ENCODE results near the gene FBXL22.

DNA sequence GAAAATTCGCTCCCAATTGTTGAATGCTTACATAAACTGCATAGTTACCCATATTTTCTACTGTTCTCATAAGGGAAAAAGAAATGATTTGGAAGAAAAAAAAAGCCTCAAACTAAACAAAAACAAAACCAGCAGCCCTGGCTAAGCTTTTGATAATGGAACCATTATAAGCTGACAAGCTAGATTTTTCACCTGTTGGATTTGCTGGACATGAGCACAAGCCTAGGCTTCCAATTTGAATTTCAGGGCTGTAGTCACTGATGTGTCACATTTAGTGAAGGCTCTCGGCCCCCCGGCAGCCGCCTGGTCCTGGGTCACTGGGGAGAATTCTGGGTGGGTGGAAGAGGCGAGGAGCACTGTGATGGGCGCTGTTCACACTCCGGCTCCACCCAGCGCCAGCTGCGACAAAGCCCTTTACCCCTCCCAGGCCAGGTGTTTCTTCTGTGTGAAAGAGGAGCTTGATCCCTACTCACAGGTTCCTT, 4.6 kb downstream of the FBXL22 start:
- TF ChIP-seq, protein P1, sequence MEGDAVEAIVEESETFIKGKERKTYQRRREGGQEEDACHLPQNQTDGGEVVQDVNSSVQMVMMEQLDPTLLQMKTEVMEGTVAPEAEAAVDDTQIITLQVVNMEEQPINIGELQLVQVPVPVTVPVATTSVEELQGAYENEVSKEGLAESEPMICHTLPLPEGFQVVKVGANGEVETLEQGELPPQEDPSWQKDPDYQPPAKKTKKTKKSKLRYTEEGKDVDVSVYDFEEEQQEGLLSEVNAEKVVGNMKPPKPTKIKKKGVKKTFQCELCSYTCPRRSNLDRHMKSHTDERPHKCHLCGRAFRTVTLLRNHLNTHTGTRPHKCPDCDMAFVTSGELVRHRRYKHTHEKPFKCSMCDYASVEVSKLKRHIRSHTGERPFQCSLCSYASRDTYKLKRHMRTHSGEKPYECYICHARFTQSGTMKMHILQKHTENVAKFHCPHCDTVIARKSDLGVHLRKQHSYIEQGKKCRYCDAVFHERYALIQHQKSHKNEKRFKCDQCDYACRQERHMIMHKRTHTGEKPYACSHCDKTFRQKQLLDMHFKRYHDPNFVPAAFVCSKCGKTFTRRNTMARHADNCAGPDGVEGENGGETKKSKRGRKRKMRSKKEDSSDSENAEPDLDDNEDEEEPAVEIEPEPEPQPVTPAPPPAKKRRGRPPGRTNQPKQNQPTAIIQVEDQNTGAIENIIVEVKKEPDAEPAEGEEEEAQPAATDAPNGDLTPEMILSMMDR (IDR thresholded peaks at IDR 0.05; ENCODE audit: poor library complexity): no peak
- TF ChIP-seq EZH2 (IDR thresholded peaks at IDR 0.05; ENCODE audit: borderline replicate concordance): no peak
- no peak for TF ChIP-seq EZH2phosphoT487 (IDR thresholded peaks at IDR 0.05; ENCODE audit: low read depth, severe bottlenecking, unreplicated experiment)
